SK-N-SH (cell line): ENCODE results near the gene KCNJ15. TPM values are rescaled to one million over a fixed set of nuclear protein-coding genes. Genes with fewer than 3 reads are reported as not detected.

ENCODE experiments used
- CTCF ChIA-PET: fragments of 300-600, 350-600 bp; formaldehyde crosslinking; extraction: SDS; loops from one replicate; lab custom pipeline; 2021; lab: Yijun Ruan, JAX
- POLR2A ChIA-PET: fragments of 350-600 bp; sonication (Branson Sonifier 250); formaldehyde crosslinking; extraction: SDS; loops from one replicate; lab custom pipeline; 2020; ENCODE audit warnings: antibody characterized with exemption, inconsistent platforms; lab: Yijun Ruan, JAX
- DNase-seq: peaks from one replicate; pipeline ENCODE4 v3.0.0; 2012
- H2AFZ ChIP-seq: fragments of 200-600 bp; sonication (generic); 2 replicates; pipeline ENCODE4 v1.8.1; 2016; ENCODE audit warnings: antibody characterized with exemption, mild to moderate bottlenecking, low read depth
- H3F3A ChIP-seq: fragments of 200-600 bp; sonication (generic); replicated peaks from 2 replicates; pipeline ENCODE3; 2016; ENCODE audit warnings: antibody characterized with exemption, mild to moderate bottlenecking; ENCODE audit not compliant: insufficient read depth
- H3K27ac ChIP-seq, 2 experiments: fragments of 200-500 bp in 1 of 2; fragments of 200-600 bp in 1 of 2; sonication (Bioruptor generic) in 1 of 2; sonication (generic), shearing (Covaris generic) in 1 of 2; 2 replicates each; pipeline versions ENCODE4 v1.5.1 to v1.6.1; 2014 to 2016; ENCODE audit warnings: low read depth in 2 of 2, inconsistent platforms in 1 of 2, low read length in 1 of 2, mild to moderate bottlenecking in 1 of 2, mixed read lengths in 1 of 2
- H3K27me3 ChIP-seq: fragments of 200-600 bp; sonication (generic), shearing (Covaris generic); 2 replicates; pipeline ENCODE4 v1.6.1; 2016; ENCODE audit warnings: mixed run types; ENCODE audit not compliant: insufficient read depth
- H3K36me3 ChIP-seq, 2 experiments: fragments of 200-500 bp in 1 of 2; fragments of 200-600 bp in 1 of 2; sonication (Bioruptor generic) in 1 of 2; sonication (generic) in 1 of 2; replicated peaks in 1 of 2; 2 replicates each; pipeline versions ENCODE3 to v1.5.1; 2014 to 2016; ENCODE audit warnings: low read length in 1 of 2, mild to moderate bottlenecking in 1 of 2; ENCODE audit not compliant: insufficient read depth in 2 of 2, control insufficient read depth in 1 of 2
- H3K4me1 ChIP-seq, 2 experiments: fragments of 200-500 bp in 1 of 2; fragments of 200-600 bp in 1 of 2; sonication (Bioruptor generic) in 1 of 2; sonication (generic), shearing (Covaris generic) in 1 of 2; 2 replicates each; pipeline versions ENCODE4 v1.5.1 to v1.6.1; 2014 to 2016; ENCODE audit warnings: low read depth in 1 of 2, low read length in 1 of 2, mixed run types in 1 of 2; ENCODE audit not compliant: insufficient read depth in 2 of 2, control insufficient read depth in 1 of 2
- H3K4me2 ChIP-seq: fragments of 200-600 bp; sonication (generic), shearing (Covaris generic); 2 replicates; pipeline ENCODE4 v1.6.1; 2017; ENCODE audit warnings: mixed run types
- H3K4me3 ChIP-seq, 2 experiments: fragments of 200-500 bp in 1 of 2; fragments of 200-600 bp in 1 of 2; sonication (Bioruptor generic) in 1 of 2; sonication (generic), shearing (Covaris generic) in 1 of 2; 2 replicates each; pipeline versions ENCODE4 v1.5.1 to v1.8.1; 2014 to 2016; ENCODE audit warnings: low read depth in 2 of 2, inconsistent platforms in 1 of 2, low read length in 1 of 2, mild to moderate bottlenecking in 1 of 2, mixed read lengths in 1 of 2, moderate library complexity in 1 of 2
- H3K79me2 ChIP-seq: fragments of 200-600 bp; sonication (generic); 2 replicates; pipeline ENCODE4 v1.8.1; 2017; ENCODE audit warnings: mild to moderate bottlenecking; ENCODE audit not compliant: insufficient read depth
- H3K9ac ChIP-seq: fragments of 200-600 bp; sonication (generic); 2 replicates; pipeline ENCODE4 v1.6.1; 2017; ENCODE audit warnings: mixed run types
- H3K9me2 ChIP-seq: fragments of 200-600 bp; sonication (generic); 2 replicates; pipeline ENCODE4 v1.6.1; 2017; ENCODE audit warnings: mixed run types
- H3K9me3 ChIP-seq: fragments of 200-600 bp; sonication (generic); 2 replicates; pipeline ENCODE4 v1.6.1; 2017; ENCODE audit warnings: mixed run types, mild to moderate bottlenecking, moderate library complexity
- H4K20me1 ChIP-seq: fragments of 200-600 bp; sonication (generic); 2 replicates; pipeline ENCODE4 v1.6.1; 2017; ENCODE audit warnings: mild to moderate bottlenecking, mixed run types; ENCODE audit not compliant: insufficient read depth
- FOSL2 ChIP-seq: IDR thresholded peaks from 2 replicates; pipeline ENCODE4 v1.4.0; 2012; ENCODE audit warnings: low read depth, mild to moderate bottlenecking, moderate library complexity, borderline replicate concordance
- FOXJ3 ChIP-seq: sonication (generic); formaldehyde crosslinking; IDR thresholded peaks from 2 replicates; pipeline ENCODE4 v1.5.1; 2020; ENCODE audit warnings: mild to moderate bottlenecking, missing genetic modification reagents
- FOXM1 ChIP-seq: IDR thresholded peaks from 2 replicates; pipeline ENCODE4 v1.4.0; 2012; ENCODE audit warnings: low read depth, mild to moderate bottlenecking
- GABPA ChIP-seq: IDR thresholded peaks from 2 replicates; pipeline ENCODE4 v1.4.0; 2012; ENCODE audit warnings: low read depth, mild to moderate bottlenecking
- GATA2 ChIP-seq: sonication (generic); formaldehyde crosslinking; IDR thresholded peaks from 2 replicates; pipeline ENCODE4 v1.5.0; 2020; ENCODE audit warnings: mild to moderate bottlenecking, missing genetic modification reagents
- JUND ChIP-seq: IDR thresholded peaks from 2 replicates; pipeline ENCODE4 v1.4.0; 2012
- NRF1 ChIP-seq: IDR thresholded peaks from 2 replicates; pipeline ENCODE4 v1.6.1; 2012; ENCODE audit warnings: low read depth, mild to moderate bottlenecking, low read length
- RXRA ChIP-seq: IDR thresholded peaks from 2 replicates; pipeline ENCODE4 v1.4.0; 2012; ENCODE audit warnings: low read depth, mild to moderate bottlenecking, borderline replicate concordance
- SMC3 ChIP-seq: IDR thresholded peaks from 2 replicates; pipeline ENCODE4 v1.6.1; 2012; ENCODE audit warnings: low read depth, low read length, improper control_type of control experiment
- TCF12 ChIP-seq: IDR thresholded peaks from 2 replicates; pipeline ENCODE4 v1.4.0; 2012
- WGBS: methylation state at CpG from one replicate; pipeline ENCODE4 v1.1.6; 2017; ENCODE audit warnings: low lambda C conversion rate; 5-methylcytosine and 5-hydroxymethylcytosine counted together
- polyA plus RNA-seq, 3 experiments: library from polyadenylated mRNA; depleted of rRNA; stranded (reverse); fragments of >200 nt; gene quantifications; 2 replicates each; pipeline ENCODE4 v1.2.3, GENCODE V29; 2012
- TF ChIP-seq, protein P1 (sequence below): IDR thresholded peaks from 2 replicates; pipeline ENCODE4 v1.4.0; 2012; ENCODE audit warnings: low read depth, borderline replicate concordance
- TF ChIP-seq, protein P2 (sequence below): IDR thresholded peaks from 2 replicates; pipeline ENCODE4 v1.4.0; 2012; ENCODE audit warnings: low read depth, borderline replicate concordance
- TF ChIP-seq, protein P3 (sequence below): fragments of 150-350 bp; IDR thresholded peaks from 2 replicates; pipeline ENCODE4 v1.6.1; 2016; ENCODE audit warnings: mild to moderate bottlenecking, low read depth, low read length
- TF ChIP-seq, protein P4 (sequence below): fragments of 150-350 bp; IDR thresholded peaks from 2 replicates; pipeline ENCODE4 v1.6.1; 2017; ENCODE audit warnings: antibody characterized with exemption, low read length, low read depth, borderline replicate concordance
- TF ChIP-seq, protein P5 (sequence below): IDR thresholded peaks from 2 replicates; pipeline ENCODE4 v1.4.0; 2012; ENCODE audit warnings: low read depth

Gene KCNJ15
- polyA plus RNA-seq, 1 of the 3 experiments (the other 2 are of a cell fraction): 0.03 TPM

DNA sequence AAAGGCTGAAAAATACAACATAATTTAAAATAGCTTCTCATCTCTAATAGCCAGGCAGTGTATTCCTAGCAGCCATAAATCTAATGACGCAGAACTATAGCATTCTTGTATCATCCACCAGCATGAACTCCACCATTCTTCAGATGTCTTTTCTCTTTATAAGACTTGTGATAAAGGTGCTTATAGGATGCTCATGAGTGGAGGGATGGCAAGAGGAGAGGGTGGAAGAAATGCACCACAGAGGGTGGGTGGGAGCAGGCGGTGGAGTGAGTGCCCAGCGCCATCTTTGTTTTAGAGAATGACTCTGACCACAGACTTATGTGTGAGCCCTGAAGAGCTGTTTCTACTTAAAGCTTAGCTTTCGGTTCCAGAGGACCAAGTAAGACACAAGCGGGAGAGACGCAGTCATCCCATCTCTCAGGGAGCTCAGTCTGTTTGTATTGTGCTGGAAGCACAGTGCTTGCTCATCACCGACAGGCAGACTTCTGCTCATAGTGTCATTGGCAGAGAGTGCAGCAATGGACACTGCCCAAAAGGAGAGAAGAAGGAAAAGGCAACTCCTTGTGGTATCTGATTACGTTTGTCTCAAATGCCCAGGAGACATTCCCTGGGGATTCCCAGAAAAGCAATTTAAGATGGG is 65.6 kb downstream of the KCNJ15 start:
- no peaks in the 10 kb centered on the region for H4K20me1 ChIP-seq
- peaks cover 0 to 7% of the 10 kb centered on the region in 2 experiments; a peak in 1 of 4 replicates for H3K4me1 ChIP-seq
- WGBS: 80% methylated on average over 8 of the region's 8 CpGs
- no peaks in the 10 kb centered on the region for H3K9me3 ChIP-seq
- H3K9me2 ChIP-seq: no peaks in the 10 kb centered on the region
- H3K79me2 ChIP-seq: no peaks in the 10 kb centered on the region
- no peak overlapping the region for H3K9ac ChIP-seq
- TF ChIP-seq, protein P1, sequence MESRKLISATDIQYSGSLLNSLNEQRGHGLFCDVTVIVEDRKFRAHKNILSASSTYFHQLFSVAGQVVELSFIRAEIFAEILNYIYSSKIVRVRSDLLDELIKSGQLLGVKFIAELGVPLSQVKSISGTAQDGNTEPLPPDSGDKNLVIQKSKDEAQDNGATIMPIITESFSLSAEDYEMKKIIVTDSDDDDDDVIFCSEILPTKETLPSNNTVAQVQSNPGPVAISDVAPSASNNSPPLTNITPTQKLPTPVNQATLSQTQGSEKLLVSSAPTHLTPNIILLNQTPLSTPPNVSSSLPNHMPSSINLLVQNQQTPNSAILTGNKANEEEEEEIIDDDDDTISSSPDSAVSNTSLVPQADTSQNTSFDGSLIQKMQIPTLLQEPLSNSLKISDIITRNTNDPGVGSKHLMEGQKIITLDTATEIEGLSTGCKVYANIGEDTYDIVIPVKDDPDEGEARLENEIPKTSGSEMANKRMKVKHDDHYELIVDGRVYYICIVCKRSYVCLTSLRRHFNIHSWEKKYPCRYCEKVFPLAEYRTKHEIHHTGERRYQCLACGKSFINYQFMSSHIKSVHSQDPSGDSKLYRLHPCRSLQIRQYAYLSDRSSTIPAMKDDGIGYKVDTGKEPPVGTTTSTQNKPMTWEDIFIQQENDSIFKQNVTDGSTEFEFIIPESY: no peak
- TF ChIP-seq, protein P2, sequence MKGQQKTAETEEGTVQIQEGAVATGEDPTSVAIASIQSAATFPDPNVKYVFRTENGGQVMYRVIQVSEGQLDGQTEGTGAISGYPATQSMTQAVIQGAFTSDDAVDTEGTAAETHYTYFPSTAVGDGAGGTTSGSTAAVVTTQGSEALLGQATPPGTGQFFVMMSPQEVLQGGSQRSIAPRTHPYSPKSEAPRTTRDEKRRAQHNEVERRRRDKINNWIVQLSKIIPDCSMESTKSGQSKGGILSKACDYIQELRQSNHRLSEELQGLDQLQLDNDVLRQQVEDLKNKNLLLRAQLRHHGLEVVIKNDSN: no peak
- TF ChIP-seq, protein P3, sequence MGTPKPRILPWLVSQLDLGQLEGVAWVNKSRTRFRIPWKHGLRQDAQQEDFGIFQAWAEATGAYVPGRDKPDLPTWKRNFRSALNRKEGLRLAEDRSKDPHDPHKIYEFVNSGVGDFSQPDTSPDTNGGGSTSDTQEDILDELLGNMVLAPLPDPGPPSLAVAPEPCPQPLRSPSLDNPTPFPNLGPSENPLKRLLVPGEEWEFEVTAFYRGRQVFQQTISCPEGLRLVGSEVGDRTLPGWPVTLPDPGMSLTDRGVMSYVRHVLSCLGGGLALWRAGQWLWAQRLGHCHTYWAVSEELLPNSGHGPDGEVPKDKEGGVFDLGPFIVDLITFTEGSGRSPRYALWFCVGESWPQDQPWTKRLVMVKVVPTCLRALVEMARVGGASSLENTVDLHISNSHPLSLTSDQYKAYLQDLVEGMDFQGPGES: no peak
- TF ChIP-seq RXRA (no peak), FOXJ3 (no peak), GATA2 (CRISPR knock-in tag) (no peak), SMC3 (no peak)
- TF ChIP-seq, protein P4, sequence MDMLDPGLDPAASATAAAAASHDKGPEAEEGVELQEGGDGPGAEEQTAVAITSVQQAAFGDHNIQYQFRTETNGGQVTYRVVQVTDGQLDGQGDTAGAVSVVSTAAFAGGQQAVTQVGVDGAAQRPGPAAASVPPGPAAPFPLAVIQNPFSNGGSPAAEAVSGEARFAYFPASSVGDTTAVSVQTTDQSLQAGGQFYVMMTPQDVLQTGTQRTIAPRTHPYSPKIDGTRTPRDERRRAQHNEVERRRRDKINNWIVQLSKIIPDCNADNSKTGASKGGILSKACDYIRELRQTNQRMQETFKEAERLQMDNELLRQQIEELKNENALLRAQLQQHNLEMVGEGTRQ: no peak
- H3K27ac ChIP-seq: no peak overlapping the region
- ChIA-PET POLR2A (no interaction called here), CTCF (interaction anchor here (0.9 kb wide), 2 partner anchors 58 to 103 kb away, joined by 3 read pairs; no protein-coding TSS in a partner anchor)
- peaks cover 11% of the 10 kb centered on the region for H3F3A ChIP-seq
- DNase-seq: no peak
- H3K4me3 ChIP-seq: no peak overlapping the region
- H3K4me2 ChIP-seq: no peak overlapping the region
- no peaks in the 10 kb centered on the region for H3K27me3 ChIP-seq
- H2AFZ ChIP-seq: no peak overlapping the region
- H3K36me3 ChIP-seq: no peaks in the 10 kb centered on the region

DNA sequence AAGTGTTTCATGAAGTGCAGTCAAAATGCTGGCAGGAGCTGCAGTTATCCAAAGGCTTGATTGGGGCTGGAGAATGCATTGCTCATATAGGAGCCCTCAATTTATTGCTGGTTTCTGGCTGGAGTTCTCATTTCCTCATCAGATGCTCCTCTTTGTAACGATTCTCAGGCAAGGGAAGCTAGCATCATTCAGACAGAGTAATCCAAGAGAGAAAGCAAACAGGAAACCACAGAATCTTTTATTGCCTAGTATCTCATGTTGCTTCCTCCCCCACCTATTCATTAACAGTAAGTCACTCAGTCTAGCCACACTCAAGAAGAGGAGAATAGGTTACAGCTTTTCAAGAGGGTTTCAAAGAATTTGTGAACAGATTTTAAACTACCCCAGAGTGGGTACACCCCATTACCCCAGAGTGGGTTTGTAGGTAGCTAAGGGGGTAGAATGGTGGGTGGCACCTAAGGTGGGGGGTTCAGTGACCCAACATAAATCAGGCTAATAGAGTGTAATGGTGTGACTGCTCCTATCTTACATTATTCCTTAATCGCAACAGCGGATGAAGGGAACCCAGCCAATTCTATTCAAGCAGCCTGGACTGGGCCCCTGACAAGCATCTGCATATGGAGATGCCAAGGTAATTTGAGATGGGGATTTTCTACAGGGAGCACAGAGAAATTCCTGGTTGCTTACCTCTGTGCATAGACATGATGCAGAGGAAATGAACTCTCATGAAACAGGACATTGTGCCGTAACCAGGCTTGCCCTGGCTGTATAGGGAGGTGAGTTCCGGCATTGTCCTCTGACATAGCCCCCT is 67.1 kb downstream of the KCNJ15 start:
- Histone ChIP-seq H2AFZ (no peak overlapping the region), H3K4me1 (peaks cover 0 to 7% of the 10 kb centered on the region in 2 experiments; a peak in 1 of 4 replicates), H3K27me3 (no peaks in the 10 kb centered on the region), H3K9me2 (no peaks in the 10 kb centered on the region), H3K27ac (peak overlapping the region in 1 of 2 experiments; percentile 61; a peak in 2 of 4 replicates), H3K9me3 (no peaks in the 10 kb centered on the region), H3F3A (peaks cover 11% of the 10 kb centered on the region), H3K79me2 (no peaks in the 10 kb centered on the region), H3K9ac (no peak overlapping the region), H4K20me1 (no peaks in the 10 kb centered on the region), H3K4me3 (no peak overlapping the region), H3K4me2 (peak overlapping the region; percentile 32), H3K36me3 (no peaks in the 10 kb centered on the region)
- ChIA-PET POLR2A (no interaction called here), CTCF (no interaction called here)
- 28% methylated on average over 5 of the region's 5 CpGs for WGBS
- no peak for DNase-seq
- peak; percentile 20; the same call in 1 of the 2 replicates for TF ChIP-seq FOSL2
- TF ChIP-seq NRF1: no peak
- TF ChIP-seq RXRA: no peak; the same call in 1 of the 2 replicates
- TF ChIP-seq, protein P2: no peak
- TF ChIP-seq FOXM1: no peak
- TF ChIP-seq TCF12: peak; percentile 64
- TF ChIP-seq, protein P1: no peak
- TF ChIP-seq, protein P5, sequence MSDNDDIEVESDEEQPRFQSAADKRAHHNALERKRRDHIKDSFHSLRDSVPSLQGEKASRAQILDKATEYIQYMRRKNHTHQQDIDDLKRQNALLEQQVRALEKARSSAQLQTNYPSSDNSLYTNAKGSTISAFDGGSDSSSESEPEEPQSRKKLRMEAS: no peak
- TF ChIP-seq SMC3: no peak
- peak; percentile 34; the same call in 1 of the 2 replicates for TF ChIP-seq GABPA
- peak; percentile 21; the same call in 1 of the 2 replicates for TF ChIP-seq JUND
